ENCODE measurements around the gene NADSYN1.
"Not testable (repeated sequence)": the region's sequence is repeated elsewhere in the genome, so short reads cannot be mapped to it uniquely, and the experiment has no call there.

The NADSYN1 gene

GRCh38 chr11:71491940-71492339, 38.9 kb downstream of the NADSYN1 start:
- DNase-seq: no peak

- no peak for DNase-seq
Observed at GRCh38 chr11:71495286-71496230, 42.6 kb downstream of the NADSYN1 start.

GRCh38 chr11:71496421-71496820, 43.4 kb downstream of the NADSYN1 start:
- DNase-seq: no peak

- DNase-seq: no peak
Observed at GRCh38 chr11:71498091-71498490, 45.1 kb downstream of the NADSYN1 start.

GRCh38 chr11:71499125-71499524, 46.1 kb downstream of the NADSYN1 start:
- no peak for DNase-seq

- no peak for DNase-seq
Observed at GRCh38 chr11:71499546-71499945, 46.5 kb downstream of the NADSYN1 start.

GRCh38 chr11:71500601-71501021, 47.6 kb downstream of the NADSYN1 start:
- DNase-seq: no peak

- DNase-seq: no peak
Observed at GRCh38 chr11:71501071-71501985, 48.3 kb downstream of the NADSYN1 start.

- DNase-seq: no peak
Observed at GRCh38 chr11:71502026-71502425, 49.0 kb downstream of the NADSYN1 start.

- DNase-seq: no peak
Observed at GRCh38 chr11:71502871-71503435, 50.0 kb downstream of the NADSYN1 start.

GRCh38 chr11:71504531-71504930, 51.5 kb downstream of the NADSYN1 start:
- DNase-seq: no peak

GRCh38 chr11:71505001-71505400, 52.0 kb downstream of the NADSYN1 start:
- no peak for DNase-seq

- DNase-seq: no peak
Observed at GRCh38 chr11:71505781-71506180, 52.8 kb downstream of the NADSYN1 start.

GRCh38 chr11:71507102-71507501, 54.1 kb downstream of the NADSYN1 start:
- DNase-seq: no peak

GRCh38 chr11:71518506-71519471, 65.8 kb downstream of the NADSYN1 start:
- DNase-seq: no peak

- no peak for DNase-seq
Observed at GRCh38 chr11:71519546-71519945, 66.5 kb downstream of the NADSYN1 start.

GRCh38 chr11:71525188-71525937, 72.4 kb downstream of the NADSYN1 start:
- DNase-seq: no peak

- no peak for DNase-seq
Observed at GRCh38 chr11:71525938-71526495, 73.0 kb downstream of the NADSYN1 start.

- DNase-seq: not testable (repeated sequence)
Observed at GRCh38 chr11:71526796-71527575, 74.0 kb downstream of the NADSYN1 start, which contains the start of gene KRTAP5-7. TSS of gene KRTAP5-7 (plus strand) at chr11:71527267. CDS start at chr11:71527301, 34 bp downstream.

Data from NCI-H146 (cell line).